NCI-H1105 (cell line): Measurements from ENCODE around the gene USP15.
"Not testable (repeated sequence)": the region's sequence is repeated elsewhere in the genome, so short reads cannot be mapped to it uniquely, and the experiment has no call there.

ENCODE experiments used
- DNase-seq: peaks from one replicate; lab custom pipeline; 2025; lab: John Stamatoyannopoulos, UW

USP15 gene

DNA sequence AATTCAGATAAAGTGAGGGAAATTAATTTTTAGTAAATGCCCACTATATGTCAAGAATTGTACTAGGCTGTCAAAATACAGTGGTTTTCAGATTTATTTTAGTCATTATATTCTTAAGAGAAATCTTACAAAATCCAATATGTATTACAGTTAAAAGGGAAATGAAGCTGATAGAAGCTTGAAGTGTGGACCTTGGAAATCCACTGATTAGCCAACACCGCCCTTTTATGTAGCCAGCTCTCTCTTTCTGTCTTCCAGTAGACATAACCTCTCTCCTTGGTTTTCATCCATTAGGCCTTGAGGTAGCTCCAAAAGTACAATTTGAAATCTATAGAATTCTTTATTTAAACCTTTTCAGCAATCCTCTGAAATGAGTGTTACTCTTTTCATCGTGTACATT lies 63.2 kb downstream of the USP15 start:
- DNase-seq, result no peak

DNA sequence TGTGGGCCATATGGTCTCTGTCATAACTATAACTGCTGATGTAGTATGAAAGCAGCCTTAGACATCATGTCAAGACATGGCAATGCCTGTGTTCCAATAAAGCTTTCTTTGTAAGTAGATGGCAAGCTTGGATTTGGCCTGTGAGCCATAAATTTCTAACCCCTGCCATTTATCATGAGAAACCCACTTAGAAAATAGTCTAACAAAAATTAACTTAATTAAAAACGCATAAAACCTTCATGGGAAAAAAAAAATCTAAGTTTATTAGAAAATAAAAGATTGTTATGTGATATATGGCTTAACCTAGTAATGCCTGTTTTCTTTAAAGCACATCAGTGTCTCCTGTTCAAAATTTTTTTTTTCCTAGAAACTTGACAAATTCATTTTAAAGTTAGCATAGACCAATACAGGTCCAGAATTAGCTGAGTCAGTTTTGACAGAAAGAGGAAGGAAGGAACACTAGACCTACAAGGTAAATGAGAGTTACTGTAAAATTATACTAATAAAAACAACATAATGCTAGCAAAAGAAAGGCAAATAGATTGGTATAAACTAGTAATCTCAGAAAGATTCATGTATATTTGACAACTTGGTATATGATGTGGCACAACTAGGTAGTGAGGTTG lies 68.2 kb downstream of the USP15 start:
- no peak for DNase-seq

DNA sequence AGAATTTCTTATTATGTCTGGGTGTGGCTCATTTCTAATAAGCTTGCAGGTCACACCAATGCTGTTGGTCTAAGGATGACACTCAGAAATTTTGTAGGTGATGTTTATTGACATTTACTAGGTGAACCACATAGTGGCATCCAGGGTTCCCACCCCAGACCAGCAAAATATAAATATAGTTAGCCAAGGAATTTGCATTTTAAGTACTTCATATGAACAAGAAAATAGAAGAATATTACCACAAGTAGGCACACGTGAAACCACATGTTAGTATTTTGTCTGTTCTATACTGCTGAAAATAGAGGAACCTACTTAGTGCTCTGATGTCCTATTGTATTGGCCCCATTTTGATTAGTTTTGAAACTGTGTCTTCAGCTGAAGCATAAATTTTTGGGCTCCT lies 71.1 kb downstream of the USP15 start:
- no peak for DNase-seq

DNA sequence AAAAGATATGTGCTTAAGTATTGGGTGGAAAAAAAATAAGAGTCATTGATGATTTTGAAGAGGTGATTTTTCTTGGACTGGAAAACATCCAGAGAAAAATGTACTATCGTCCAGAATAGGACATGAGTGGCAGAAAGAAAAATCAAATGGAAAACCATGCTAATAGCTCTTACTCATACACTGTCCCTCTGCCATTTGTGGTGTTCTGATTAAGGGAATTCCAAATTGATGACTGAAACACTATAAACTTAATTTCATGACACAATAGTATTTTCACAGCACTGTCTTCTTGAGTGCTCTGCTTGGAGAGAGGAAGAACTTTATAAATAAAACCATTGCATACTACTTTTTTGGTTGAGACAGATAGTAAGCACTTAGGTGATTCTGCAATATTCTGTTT lies 72.4 kb downstream of the USP15 start:
- no peak for DNase-seq

DNA sequence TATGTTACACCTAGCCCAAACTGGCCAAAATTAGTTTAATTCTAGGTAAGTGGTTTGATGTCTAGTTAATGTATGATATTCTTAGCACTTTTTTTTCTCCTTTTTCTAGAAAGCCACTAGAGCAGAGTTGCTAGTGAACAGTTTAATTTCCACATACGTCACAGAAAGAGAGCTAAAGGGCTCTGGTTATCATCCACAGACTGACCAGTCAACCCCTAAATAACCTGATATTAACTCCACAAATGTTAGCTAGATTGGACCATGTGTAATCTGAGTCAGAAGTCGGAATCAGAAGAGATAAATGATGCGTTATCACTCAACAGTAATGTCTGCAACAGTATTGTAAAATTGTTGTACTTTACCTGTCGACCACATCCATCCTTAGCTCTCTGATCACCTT lies 74.9 kb downstream of the USP15 start:
- no peak for DNase-seq

DNA sequence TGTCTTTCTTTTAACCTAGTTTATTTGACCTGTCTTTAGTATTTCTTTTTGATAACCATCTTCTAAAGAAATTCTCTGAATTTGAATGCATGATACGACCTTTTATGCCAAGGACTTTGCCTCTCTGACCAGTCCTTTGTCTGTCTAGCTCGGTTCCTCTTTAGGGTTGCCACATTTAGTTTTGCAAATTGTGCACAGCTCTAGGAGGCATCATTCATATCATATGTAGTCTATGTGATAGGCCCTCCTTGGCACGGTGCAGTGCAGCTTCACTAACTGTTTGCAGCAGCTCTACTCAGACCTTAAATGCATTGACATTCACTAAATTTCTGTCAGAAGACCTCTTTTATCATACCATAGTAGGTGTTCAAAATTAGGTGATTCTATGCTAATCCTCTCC lies 75.6 kb downstream of the USP15 start:
- no peak for DNase-seq

DNA sequence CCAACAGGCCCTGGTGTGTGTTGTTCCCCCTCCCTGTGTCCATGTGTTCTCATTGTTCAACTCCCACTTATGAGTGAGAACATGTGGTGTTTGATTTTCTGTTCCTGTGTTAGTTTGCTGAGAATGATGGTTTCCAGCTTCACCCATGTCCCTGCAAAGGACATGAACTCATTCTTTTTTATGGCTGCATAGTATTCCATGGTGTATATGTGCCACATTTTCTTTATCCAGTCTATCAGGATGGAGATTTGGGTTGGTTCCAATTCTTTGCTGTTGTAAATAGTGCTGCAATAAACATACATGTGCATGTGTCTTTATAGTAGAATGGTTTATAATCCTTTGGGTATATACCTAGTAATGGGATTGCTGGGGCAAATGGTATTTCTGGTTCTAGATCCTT lies 77.4 kb downstream of the USP15 start:
- DNase-seq, result not testable (repeated sequence)

DNA sequence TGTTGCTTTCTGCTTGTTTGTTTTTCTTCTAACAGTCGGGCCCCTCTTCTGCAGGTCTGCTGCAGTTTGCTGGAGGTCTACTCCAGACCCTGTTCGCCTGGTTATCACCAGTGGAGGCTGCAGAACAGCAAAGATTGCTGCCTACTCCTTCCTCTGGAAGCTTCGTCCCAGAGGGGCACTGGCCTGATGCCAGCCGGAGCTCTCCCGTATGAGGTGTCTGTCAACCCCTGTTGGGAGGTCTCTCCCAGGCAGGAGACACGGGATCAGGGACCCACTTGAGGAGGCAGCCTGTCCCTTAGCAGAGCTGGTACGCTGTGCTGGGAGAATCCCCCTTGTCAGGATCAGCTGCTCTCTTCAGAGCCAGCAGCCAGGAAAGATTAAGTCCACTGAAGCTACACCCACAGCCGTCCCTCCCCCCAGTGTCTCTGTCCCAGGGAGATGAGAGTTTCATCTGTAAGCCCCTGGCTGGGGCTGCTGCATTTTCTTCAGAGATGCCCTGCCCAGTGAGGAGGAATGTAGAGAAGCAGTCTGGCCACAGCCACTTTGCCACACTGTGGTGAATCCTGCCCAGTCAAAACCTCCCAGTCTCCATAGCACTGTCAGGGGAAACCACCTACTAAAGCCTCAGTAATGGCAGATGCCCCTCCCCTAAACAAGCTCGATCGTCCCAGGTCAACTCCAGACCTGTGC lies 82.6 kb downstream of the USP15 start:
- DNase-seq, result not testable (repeated sequence)

DNA sequence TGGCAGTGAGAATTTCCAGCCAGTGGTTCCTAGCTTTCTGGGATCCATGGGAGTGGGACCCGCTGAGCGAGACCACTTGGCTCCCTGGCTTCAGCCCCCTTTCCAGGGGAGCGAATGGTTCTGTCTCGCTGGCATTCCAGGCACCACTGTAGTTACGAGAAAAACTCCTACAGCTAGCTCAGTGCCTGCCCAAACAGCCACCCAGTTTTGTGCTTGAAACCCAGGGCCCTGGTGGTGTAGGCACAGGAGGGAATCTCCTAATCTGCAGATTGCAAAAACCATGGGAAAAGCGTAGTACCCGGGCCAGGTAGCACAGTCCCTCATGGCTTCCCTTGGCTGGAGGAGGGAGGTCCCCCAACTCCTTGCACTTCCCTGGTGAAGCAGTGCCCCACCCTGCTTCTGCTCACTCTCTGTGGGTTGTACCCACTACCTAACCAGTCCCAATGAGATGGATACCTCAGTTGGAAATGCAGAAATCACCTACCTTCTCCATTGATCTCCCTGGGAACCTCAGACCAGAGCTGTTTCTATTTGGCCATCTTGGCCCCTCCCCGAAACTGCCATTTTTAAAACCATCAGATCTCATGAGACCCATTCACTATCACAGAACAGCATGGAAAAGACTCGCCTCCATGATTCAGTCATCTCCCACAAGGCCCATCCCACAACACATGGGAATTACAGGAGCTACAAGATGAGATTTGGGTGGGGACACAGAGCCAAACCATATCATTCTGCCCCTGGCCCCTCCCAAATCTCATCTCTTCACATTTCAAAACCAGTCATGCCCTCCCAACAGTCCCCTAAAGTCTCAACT lies 83.3 kb downstream of the USP15 start:
- not testable (repeated sequence) for DNase-seq

DNA sequence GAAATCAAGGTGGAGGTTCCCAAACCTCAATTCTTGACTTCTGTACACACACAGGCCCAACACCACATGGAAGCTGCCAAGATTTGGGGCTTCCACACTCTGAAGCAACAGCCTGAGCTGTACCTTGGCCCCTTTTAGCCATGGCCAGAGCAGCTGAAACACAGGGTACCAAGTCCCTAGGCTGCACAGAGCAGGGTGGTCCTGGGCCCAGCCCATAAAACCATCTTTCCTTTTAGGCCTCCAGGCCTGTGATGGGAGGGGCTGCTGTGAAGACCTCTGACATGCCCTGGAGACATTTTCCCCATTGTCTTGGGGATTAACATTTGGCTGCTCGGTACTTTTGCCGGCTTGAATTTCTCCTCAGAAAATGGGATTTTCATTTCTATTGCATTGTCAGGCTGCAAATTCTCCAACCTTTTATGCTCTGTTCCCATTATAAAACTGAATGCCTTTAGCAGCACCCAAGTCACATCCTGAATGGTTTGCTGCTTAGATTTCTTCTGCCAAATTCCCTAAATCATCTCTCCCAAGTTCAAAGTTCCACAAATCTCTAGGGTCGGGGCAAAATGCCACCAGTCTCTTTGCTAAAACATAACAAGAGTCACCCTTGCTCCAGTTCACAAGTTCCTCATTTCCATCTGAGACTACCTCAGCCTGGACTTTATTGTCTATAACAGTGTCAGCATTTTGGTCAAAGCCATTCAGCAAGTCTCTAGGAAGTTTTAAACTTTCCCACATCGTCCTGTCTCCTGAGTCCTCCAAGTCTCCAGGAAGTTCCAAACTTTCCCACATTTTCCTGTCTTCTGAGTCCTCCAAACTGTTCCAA lies 84.7 kb downstream of the USP15 start:
- DNase-seq, result not testable (repeated sequence)

DNA sequence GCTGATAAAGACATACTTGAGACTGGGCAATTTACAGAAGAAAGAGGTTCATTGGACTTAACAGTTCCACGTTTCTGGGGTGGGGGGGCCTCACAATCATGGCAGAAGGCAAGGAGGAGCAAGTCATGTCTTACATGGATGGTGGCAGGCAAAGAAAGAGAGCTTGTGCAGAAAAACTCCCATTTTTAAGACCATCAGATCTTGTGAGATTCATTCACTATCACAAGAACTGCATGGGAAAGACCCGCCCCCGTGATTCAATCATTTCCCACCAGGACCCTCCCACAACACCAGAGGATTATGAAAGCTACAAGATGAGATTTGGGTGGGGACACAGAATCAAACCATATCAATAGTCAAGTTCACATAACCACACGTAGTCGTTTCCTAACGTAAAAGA lies 85.5 kb downstream of the USP15 start:
- DNase-seq, result no peak

DNA sequence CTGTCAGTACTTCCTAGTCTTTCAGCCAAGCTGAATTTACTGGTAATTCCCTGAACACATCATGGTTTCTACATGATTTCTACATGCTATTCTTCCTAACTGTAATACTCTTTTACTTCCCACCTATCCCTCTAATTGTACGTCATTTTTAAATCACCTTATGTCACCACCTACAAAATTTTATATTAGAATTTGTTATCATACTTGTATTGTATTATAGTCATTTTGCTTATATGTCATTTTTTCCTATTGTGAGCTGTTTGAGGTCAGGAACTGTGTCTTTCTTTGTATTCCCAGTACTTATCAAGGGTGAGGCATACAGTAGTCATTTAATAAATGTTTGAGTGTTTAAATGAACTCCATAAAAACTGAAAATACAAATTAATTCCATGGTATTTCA lies 86.6 kb downstream of the USP15 start:
- no peak for DNase-seq

DNA sequence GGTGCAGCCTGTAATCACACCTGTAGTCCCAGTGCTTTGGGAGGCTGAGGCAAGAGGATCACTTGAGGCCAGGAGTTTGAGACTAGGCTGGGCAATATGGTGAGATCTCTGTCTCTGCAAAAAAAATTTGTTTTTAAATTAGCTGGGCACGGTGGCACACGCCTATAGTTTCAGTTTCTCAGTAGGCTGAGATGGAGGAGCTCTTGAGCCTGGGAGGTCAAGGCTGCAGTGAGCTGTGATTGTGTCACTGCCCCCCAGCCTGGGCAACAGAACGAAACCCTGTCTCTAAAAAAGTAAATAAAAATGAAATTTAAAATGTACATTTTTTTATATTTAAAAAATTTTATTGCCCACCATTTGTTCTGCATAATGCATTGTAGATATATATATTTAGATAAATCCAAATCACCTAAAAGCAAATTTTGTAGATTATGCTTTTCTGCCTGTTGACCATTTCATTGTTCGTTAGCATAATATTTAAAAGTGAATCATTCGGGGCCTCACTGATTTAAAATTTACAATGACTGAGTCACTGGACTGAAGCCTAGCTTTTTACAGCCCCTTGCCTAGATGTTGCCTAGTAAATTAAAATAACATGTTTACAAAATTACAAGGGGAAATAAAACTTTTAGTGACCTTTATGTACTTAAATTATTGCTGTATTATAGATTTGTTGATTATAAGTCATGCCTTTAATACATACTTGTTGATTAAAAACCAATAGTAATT lies 87.9 kb downstream of the USP15 start:
- no peak for DNase-seq

DNA sequence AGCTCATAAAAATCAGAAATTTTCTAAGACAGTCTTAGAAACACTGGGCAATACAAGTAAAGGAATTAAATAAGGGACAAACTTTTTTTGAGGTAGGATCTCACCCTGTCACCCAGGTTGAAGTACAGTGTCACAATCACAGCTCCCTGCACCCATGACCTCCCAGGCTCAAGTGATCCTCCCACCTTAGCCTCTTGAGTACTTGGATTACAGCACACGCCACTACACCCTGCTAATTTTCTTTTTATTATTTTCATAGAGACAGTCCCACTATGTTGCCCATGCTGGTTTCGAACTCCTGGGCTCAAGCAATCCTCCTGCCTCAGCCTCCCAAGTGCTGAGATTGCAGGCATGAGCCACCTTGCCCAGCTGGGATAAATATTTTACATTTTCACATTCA lies 90.3 kb downstream of the USP15 start:
- no peak for DNase-seq

DNA sequence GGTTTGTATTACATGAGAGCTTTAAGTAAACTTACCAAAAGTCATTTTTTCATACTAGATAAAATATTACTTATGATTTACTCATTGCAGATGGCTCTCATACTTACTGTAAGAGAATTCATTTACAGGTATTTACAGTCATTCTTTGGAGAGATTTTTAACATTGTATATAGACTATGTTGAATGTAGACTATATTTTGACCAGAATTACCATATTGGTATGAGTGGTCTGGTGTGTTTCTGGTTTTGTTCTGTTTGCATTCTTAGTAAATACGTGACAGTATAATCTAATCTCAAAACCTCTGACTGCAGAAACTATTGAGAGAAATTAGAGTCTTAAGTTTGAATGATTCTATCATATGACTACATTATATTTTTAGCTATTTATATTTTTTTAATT lies 91.1 kb downstream of the USP15 start:
- no peak for DNase-seq

DNA sequence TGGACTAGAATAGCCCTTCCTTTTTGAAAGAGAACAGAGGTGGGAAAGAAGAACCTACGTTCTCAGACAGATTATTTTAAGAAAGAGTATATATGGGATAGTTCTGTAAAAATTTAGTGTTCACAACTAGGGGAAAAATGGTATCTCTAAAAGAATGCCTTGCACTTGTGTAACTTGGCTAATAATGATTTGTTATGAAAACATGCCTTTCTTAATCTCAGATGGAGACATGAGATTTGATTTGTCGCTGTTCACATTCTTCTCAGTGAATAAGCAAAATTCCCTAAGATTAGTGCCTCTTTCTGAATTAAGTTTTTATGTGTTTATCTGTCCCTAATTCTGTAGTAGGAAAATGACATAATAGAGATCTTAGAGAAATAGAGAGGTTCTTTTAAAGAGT lies 100.8 kb downstream of the USP15 start:
- no peak for DNase-seq

DNA sequence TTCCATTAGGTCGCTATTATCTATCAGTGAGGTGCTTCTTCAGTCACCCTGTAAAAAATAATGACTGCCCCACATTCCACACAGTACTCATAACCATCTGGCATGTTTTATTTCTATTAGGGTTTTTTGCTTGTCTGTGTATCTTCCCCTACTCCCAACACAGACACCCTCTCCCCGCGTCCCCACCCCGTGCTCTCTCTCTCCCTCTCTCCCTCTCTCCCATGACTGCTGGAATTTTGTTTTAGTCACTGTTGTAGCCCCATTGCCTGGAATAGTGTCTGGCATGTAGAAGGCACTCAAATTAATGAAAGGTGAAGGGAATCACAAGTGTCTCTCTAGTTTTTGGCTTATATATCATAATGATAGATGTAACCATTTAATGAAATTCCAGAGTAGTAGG lies 103.3 kb downstream of the USP15 start:
- DNase-seq, result no peak

DNA sequence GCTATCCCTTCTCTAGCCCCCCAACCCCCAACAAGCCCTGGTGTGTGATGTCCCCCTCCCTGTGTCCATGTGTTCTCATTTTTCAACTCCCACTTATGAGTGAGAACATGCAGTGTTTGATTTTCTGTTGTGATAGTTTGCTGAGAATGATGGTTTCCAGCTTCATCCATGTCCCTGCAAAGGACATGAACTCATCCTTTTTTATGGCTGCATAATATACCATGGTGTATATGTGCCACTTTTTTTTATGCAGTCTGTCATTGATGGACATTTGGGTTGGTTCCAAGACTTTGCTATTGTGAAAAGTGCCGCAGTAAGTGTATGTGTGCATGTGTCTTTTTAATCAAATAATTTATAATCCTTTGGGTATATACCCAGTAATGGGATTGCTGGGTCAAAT lies 104.5 kb downstream of the USP15 start:
- DNase-seq, result not testable (repeated sequence)

DNA sequence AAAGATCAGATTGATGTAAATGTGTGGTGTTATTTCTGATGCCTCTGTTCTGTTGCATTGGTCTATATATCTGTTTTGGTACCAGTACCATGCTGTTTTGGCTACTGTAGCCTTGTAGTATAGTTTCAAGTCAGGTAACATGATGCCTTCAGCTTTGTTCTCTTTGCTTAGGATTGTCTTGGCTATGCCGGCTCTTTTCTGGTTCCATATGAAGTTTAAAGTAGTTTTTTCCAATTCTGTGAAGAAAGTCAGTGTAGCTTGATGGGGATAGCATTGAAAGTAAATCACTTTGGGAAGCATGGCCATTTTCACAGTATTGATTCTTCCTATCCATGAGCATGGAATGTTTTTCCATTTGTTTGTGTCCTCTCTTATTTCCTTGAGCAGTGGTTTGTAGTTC lies 105.6 kb downstream of the USP15 start:
- DNase-seq, result not testable (repeated sequence)

DNA sequence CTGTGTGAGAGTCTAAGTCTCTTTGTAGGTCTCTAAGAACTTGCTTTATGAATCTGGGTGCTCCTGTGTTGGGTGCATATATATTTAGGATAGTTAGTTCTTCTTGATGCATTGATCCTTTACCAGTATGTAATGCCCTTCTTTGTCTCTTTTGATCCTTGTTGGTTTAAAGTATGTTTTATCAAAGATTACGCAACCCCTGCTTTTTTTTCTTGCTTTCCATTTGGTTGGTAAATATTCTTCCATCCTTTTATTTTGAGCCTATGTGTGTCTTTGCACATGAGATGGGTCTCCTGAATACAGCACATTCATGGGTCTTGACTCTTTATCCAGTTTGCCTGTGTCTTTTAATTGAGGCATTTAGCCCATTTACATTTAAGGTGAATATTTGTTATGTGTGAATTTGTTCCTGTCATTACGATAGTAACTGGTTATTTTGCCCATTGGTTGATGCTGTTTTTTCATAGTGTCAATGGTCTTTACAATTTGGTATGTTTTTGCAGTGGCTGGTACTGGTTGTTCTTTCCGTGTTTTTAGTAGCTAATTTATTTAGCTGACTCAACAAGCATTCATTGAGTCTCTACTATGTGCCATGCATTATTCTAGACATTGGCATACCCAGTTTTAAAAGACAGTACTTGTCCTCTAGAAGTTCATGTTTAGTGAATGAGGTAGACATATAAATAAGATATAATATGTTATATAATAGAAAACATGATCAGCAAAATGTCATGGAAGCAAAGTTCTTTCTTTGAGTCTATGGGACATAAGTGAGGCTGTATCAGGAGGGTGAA lies 108.4 kb downstream of the USP15 start:
- DNase-seq, result not testable (repeated sequence)

DNA sequence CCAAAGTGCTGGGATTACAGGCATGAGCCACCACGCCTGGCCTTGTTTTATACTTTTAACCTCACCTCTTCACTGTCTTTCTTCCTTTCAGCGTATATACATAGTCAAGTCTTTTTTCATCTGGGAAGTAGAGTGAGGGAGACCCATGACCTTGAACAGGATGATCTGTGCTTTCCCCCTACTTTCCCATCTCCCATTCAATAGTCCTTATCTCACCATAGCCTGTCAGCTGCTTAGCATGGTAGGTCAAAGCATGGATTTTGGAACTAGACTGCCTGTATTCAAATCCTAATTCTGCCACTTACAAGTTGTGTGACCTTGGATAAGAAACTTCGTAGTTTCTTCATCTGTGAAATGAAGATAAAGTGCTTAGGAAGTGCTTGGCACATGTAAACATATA lies 110.0 kb downstream of the USP15 start:
- DNase-seq, result no peak
